HK-2 (cell line): ENCODE data around the gene DNAJC6.
"Not testable (repeated sequence)": the region's sequence is repeated elsewhere in the genome, so short reads cannot be mapped to it uniquely, and the experiment has no call there.

Experiments
- DNase-seq: peaks from one replicate; pipeline ENCODE4 v3.0.0-alpha.2; 2018; ENCODE audit not compliant: unreplicated experiment

The DNAJC6 gene

DNA sequence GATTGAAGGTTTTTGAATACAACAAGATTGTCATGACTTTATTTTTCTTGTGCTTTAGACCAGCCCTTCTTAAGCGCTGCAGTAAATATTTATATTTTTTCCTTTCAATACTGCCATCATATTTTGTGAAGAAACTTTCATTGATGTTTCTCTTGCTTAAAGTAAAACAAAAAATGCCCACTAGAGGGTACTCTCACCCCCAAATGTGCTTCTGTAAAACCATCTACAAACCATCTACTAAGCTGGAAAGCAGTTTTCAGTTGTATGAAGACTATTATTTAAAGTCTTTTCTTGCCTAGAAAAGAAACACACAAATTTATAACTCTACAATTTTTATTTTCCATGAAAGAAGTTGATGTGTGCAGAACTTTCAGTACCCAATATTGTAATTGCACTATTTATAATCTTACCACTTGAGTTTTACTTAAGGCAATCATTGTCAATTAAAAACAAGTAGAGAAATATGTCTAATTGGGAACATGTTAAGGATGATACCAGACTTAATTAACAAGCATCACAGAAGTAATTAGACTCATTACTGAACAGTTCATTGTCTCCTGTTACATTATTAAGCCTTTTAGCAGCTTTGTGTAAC, 121.9 kb downstream of the DNAJC6 start:
- no peak for DNase-seq

- no peak for DNase-seq
Measured at GRCh38 chr1:65432918-65433317, 123.6 kb downstream of the DNAJC6 start.

DNA sequence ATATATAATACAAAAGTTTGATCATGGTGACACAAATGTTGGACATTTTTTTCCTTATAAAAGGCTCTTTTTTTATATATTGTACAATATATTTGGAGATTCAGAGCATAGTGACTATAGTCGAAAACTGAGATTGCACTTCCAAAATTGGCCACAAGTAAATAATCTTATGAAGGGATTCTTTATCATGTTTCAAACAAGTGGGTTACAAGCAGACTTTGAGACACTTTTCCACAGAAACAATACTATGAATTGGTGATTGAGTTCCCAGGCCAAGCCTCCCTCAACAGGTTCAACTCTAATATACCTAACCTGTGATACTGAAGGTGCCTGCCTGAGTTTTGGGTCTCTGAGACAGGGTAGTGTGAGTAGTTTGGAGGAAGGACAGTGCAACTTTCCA, 124.9 kb downstream of the DNAJC6 start:
- DNase-seq = no peak

GRCh38 chr1:65434760-65435159, 125.4 kb downstream of the DNAJC6 start:
- no peak for DNase-seq

- DNase-seq = no peak
Measured at GRCh38 chr1:65435987-65436386, 126.6 kb downstream of the DNAJC6 start.

DNA sequence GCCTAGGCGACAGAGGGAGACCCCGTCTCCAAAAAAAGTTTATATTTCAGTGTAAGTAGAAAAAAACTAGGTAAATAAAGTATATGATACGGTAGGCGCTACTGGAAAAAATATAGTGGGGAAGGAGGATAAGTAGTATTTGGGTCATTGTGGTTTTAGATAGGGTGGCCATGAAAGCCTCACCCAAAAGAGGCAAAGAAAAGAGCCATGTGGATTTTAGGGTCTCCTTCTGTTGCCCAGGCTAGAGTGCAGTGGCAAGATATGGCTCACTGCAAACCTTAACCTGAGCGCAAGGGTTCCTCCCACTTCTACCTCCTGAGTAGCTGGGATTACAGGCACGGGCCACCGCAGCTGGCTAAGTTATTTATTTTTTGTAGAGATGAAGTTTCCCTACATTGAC, 128.3 kb downstream of the DNAJC6 start:
- no peak for DNase-seq

DNA sequence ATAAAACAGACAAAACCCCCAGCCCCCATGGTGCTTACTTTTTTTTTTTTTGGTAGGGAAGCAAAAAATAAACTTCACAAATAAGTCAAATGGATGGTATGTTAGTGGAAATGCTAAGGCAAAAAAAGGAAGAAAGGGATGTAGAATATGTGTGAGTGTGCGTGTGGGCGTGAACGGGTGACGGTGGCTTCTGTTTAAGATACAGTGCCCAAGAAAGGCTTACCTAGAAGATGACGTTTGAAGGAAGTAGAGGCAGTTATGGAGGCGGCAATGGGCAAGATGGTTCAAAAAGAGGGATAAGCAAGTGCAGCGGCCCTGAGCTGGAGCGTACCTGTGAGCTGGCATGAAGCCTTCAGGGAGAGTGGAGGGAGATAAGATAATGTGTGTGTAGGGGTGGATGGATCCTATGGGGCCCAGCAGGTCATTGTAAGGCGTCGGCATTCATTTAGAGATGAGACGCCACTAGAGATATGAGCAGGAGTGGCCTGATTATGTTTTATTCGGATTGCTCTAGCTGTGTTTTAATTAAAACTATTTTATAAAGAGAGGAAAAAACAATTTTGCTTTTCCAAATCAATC, 131.1 kb downstream of the DNAJC6 start:
- no peak for DNase-seq

DNA sequence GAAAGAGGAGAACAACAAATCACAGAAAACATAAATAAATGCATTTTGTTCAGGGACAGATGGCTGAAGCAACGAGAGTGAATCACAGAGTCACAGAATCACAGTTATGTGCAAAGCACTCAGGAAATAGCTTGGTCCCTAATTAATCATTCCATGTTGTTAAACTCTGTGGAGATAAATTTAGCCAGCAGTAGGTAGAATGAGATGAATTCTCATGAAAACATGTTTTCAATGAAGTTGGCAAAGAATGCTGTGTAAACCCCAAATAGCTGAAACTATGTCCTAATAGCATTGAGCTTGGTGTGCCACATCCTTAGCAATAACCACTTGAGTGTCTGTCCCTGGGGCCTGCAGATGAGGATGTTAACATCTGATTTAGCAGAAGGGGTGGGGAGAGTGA, 131.6 kb downstream of the DNAJC6 start:
- DNase-seq = no peak

- no peak for DNase-seq
Measured at GRCh38 chr1:65441464-65441863, 132.1 kb downstream of the DNAJC6 start.

- DNase-seq = no peak
Measured at GRCh38 chr1:65442442-65442841, 133.1 kb downstream of the DNAJC6 start.

GRCh38 chr1:65443647-65444046, 134.3 kb downstream of the DNAJC6 start:
- no peak for DNase-seq

- DNase-seq = no peak
Measured at GRCh38 chr1:65444128-65444640, 134.8 kb downstream of the DNAJC6 start.

GRCh38 chr1:65445837-65446236, 136.5 kb downstream of the DNAJC6 start:
- DNase-seq = no peak

- no peak for DNase-seq
Measured at GRCh38 chr1:65449214-65449823, 140.0 kb downstream of the DNAJC6 start.

GRCh38 chr1:65455678-65456077, 146.3 kb downstream of the DNAJC6 start:
- not testable (repeated sequence) for DNase-seq

DNA sequence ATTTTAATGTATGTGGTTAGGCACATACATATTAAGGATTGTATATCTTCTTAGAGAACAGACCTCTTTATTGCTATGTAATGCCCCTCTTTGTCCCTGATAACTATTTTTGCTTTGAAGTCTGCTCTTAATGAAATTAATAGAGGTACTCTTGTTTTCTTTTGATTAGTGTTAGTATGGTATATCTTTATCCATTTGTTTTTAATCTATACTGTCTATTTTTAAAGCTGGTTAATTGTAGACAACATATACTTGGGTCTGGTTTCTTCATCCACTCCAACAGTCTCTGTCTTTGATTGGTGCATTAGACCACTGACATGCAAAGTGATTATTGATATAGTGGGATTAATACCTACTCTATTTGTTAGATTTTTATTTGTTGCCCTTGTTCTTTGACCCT, 147.1 kb downstream of the DNAJC6 start:
- no peak for DNase-seq

GRCh38 chr1:65457868-65458267, 148.5 kb downstream of the DNAJC6 start:
- no peak for DNase-seq

DNA sequence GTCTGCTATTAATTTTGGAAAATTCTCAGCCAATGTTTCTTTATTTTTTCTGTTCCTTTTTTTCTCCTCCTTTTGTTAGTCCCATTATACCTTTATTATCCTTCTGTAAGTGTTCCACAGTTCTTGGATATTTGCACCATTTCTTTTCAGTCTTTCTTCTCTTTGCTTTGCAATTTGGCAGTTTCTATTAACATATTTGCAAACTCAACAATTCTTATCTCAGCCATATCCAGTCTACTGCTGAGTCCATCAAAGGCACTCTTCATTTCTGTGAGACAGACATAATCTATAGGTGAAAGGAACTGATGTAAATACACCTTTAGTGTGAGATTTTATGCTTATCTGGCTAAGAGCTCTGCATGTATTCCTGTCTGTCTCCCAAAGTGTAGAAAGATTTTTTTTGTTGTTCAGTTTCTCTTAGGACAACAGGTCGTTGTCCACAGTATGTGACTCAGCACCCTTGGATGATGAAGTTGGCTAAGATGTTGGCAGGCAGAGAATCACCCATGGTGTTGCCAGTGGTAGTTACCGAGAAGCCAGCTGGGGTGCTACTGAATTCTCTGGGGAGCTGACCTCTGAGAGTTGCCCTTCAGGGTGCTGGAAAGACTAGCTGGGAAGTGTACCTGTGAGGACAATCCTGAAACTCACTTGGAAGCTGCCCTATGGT, 149.5 kb downstream of the DNAJC6 start:
- DNase-seq = no peak

DNA sequence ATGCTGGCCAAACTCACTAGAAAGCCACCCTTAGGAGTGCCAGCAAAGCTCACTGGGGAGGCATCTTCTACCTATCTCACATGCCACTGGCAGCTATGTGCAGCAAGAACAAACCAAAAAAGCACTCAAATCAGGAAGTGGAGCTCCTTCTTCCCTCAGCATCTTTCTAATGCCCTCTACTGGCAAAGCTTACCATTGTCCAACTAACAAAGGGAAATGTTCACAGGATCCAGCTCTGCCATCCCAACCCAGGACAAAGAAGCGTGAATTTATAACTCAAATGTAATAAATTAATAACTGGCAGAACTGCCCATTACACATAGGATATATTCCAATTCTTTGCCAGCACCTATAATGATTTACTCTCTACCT, 150.0 kb downstream of the DNAJC6 start:
- DNase-seq = no peak
